CD4-positive, alpha-beta T cell (primary cell): ENCODE data around the gene KCNA1. TPM values are rescaled to one million over a fixed set of nuclear protein-coding genes. Genes with fewer than 3 reads are reported as not detected.

ENCODE experiments used
- ATAC-seq: fragments of 200-7000 bp; cut with Tn5 transposase; one replicate; pipeline ENCODE4 v1.10.0; 2022; ENCODE audit warnings: mild to moderate bottlenecking; ENCODE audit not compliant: poor library complexity
- CTCF ChIA-PET: fragments of 350-600 bp; sonication (Branson Sonifier 250); formaldehyde crosslinking; loops from one replicate; lab custom pipeline; 2021; ENCODE audit warnings: antibody characterized with exemption, inconsistent platforms; lab: Charles Lee
- POLR2A ChIA-PET: fragments of 350-600 bp; sonication (Branson Sonifier 250); formaldehyde crosslinking; loops from one replicate; lab custom pipeline; 2021; ENCODE audit warnings: antibody characterized with exemption, inconsistent platforms; lab: Charles Lee
- DNase-seq, 14 experiments: peaks; one replicate each; pipeline ENCODE4 v3.0.0-alpha.2; 2013 to 2020; ENCODE audit warnings: mixed read lengths in 2 of 14
- H3K27ac ChIP-seq, 2 donors: one replicate each; pipeline versions ENCODE4 v1.5.1 to v1.7.0; 2013; ENCODE audit warnings: low read length in 2 of 2, low read depth in 1 of 2, mild to moderate bottlenecking in 1 of 2
- H3K27me3 ChIP-seq, 2 experiments: 1 replicate in 1 of 2; 2 replicates in 1 of 2; pipeline versions ENCODE4 v1.6.1 to v1.7.0; 2013; ENCODE audit warnings: low read length in 2 of 2, control low read depth in 1 of 2, mild to moderate bottlenecking in 1 of 2, moderate library complexity in 1 of 2; ENCODE audit not compliant: insufficient read depth in 2 of 2, control insufficient read depth in 1 of 2
- H3K36me3 ChIP-seq: one replicate; pipeline ENCODE4 v1.6.1; 2013; ENCODE audit warnings: low read length, control low read depth; ENCODE audit not compliant: insufficient read depth
- H3K4me1 ChIP-seq: one replicate; pipeline ENCODE4 v1.6.1; 2013; ENCODE audit warnings: low read length, control low read depth; ENCODE audit not compliant: insufficient read depth
- H3K4me3 ChIP-seq: one replicate; pipeline ENCODE4 v1.5.1; 2013; ENCODE audit warnings: mild to moderate bottlenecking, low read length, moderate library complexity
- H3K9me3 ChIP-seq, 2 experiments: 1 replicate in 1 of 2; 2 replicates in 1 of 2; pipeline versions ENCODE4 v1.6.1 to v1.7.0; 2013; ENCODE audit warnings: low read length in 2 of 2, mild to moderate bottlenecking in 2 of 2, control low read depth in 1 of 2, moderate library complexity in 1 of 2; ENCODE audit not compliant: control insufficient read depth in 1 of 2, insufficient read depth in 1 of 2
- H3K27ac Mint-ChIP-seq: one replicate; pipeline ENCODE4 v1.8.0; 2020; ENCODE audit warnings: mixed read lengths
- H3K27me3 Mint-ChIP-seq: one replicate; pipeline ENCODE4 v1.8.0; 2021; ENCODE audit warnings: mixed read lengths
- H3K36me3 Mint-ChIP-seq: one replicate; pipeline ENCODE4 v1.8.0; 2021; ENCODE audit warnings: low read depth, mixed read lengths
- H3K4me1 Mint-ChIP-seq: one replicate; pipeline ENCODE4 v1.8.0; 2021; ENCODE audit warnings: low read depth, mixed read lengths
- H3K4me3 Mint-ChIP-seq: one replicate; pipeline ENCODE4 v1.8.0; 2020; ENCODE audit warnings: mild to moderate bottlenecking, mixed read lengths
- H3K9me3 Mint-ChIP-seq: one replicate; pipeline ENCODE4 v1.8.0; 2020; ENCODE audit warnings: mixed read lengths
- intact Hi-C, 2 experiments: fragments of 100-400 bp; cut with DNase I in 1 of 2; cut with micrococcal nuclease in 1 of 2; formaldehyde crosslinking; loops; one replicate each; pipeline versions ENCODE4 v1.15.1 to v1.9.0; 2023 to 2025; cut with DNase I, micrococcal nuclease
- total RNA-seq, 174 experiments: library from RNA in 2 of 174; stranded (reverse) in 2 of 174; gene quantifications; one replicate each; pipeline ENCODE4 v1.2.3 and lab custom pipeline; 2021 to 2026
- TF ChIP-seq, protein P1 (sequence below): fragments of 200-600 bp; IDR thresholded peaks from one replicate; pipeline ENCODE4 v1.8.0; 2022; ENCODE audit warnings: antibody characterized with exemption, mild to moderate bottlenecking

The KCNA1 gene
- total RNA-seq, 2 experiments from 2014 or later: not detected

DNA sequence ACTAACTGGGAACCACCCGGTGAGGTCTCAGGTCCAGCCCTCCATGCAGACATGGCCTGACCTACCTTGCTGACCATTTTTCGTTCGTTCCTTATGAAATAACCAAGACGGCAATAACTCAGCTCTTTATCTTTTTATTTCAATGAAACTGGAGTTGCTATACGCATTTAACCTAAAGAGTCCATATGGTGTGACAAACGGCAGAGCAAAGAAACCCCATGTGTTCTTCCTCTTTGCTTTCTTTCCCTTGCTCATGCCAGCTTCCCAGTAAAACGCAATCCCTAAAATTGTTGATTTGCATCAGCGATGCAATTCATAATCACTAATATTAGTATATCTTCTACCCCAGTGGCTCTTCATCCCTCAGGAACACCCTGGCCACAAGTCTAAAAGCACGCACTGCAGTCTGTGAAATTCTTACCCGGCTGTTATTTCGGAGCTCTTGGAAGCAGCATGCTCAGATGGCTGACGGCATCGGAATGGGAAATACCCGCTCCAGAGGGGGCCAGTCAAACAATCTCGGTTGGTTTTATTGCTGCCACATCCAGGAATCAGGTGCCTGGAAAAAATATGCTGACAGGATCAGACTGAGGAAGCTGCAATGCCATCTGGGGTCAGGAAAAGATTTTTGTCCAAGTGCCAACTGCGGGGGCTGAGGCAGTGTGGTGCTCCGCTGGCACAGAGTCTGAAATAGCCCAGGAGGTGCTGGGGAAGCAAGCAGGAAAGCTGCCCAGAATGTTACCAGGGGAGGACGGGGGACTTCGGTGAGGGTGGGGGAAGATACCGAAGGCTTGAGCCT is 28.2 kb upstream of the KCNA1 start:
- H3K9me3 Mint-ChIP-seq: peaks cover 6% of the 10 kb centered on the region
- Histone ChIP-seq H3K27me3 (peaks cover 6 to 18% of the 10 kb centered on the region in 2 experiments), H3K4me1 (no peaks in the 10 kb centered on the region), H3K36me3 (no peaks in the 10 kb centered on the region), H3K27ac (no peak overlapping the region), H3K4me3 (no peak overlapping the region), H3K9me3 (peaks cover 0 to 7% of the 10 kb centered on the region in 2 experiments)
- no peaks in the 10 kb centered on the region for H3K4me1 Mint-ChIP-seq
- H3K4me3 Mint-ChIP-seq: no peak overlapping the region
- no peak overlapping the region for H3K27ac Mint-ChIP-seq
- ATAC-seq (no peak), DNase-seq (no peak)
- TF ChIP-seq, protein P1, sequence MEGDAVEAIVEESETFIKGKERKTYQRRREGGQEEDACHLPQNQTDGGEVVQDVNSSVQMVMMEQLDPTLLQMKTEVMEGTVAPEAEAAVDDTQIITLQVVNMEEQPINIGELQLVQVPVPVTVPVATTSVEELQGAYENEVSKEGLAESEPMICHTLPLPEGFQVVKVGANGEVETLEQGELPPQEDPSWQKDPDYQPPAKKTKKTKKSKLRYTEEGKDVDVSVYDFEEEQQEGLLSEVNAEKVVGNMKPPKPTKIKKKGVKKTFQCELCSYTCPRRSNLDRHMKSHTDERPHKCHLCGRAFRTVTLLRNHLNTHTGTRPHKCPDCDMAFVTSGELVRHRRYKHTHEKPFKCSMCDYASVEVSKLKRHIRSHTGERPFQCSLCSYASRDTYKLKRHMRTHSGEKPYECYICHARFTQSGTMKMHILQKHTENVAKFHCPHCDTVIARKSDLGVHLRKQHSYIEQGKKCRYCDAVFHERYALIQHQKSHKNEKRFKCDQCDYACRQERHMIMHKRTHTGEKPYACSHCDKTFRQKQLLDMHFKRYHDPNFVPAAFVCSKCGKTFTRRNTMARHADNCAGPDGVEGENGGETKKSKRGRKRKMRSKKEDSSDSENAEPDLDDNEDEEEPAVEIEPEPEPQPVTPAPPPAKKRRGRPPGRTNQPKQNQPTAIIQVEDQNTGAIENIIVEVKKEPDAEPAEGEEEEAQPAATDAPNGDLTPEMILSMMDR: no peak
- intact Hi-C loops: no loop called here
- peaks cover 63% of the 10 kb centered on the region for H3K27me3 Mint-ChIP-seq
- CTCF ChIA-PET: no interaction called here
- POLR2A ChIA-PET: no interaction called here
- no peaks in the 10 kb centered on the region for H3K36me3 Mint-ChIP-seq

- H3K36me3 ChIP-seq: no peaks in the 10 kb centered on the region
- Mint-ChIP-seq H3K27me3 (peaks cover 43% of the 10 kb centered on the region), H3K4me3 (no peak overlapping the region), H3K9me3 (no peaks in the 10 kb centered on the region), H3K27ac (no peak overlapping the region), H3K4me1 (no peaks in the 10 kb centered on the region), H3K36me3 (no peaks in the 10 kb centered on the region)
- CTCF ChIA-PET: no interaction called here
- DNase-seq (no peak), ATAC-seq (no peak)
- H3K27ac ChIP-seq: no peak overlapping the region
- TF ChIP-seq, protein P1: no peak
- no peak overlapping the region for H3K4me3 ChIP-seq
- no peaks in the 10 kb centered on the region for H3K9me3 ChIP-seq
- POLR2A ChIA-PET: no interaction called here
- no peaks in the 10 kb centered on the region for H3K4me1 ChIP-seq
- peaks cover 0 to 9% of the 10 kb centered on the region in 2 experiments for H3K27me3 ChIP-seq
- intact Hi-C loops: no loop called here
Observed at GRCh38 chr12:4891866-4892265, 17.8 kb upstream of the KCNA1 start.

- H3K9me3 Mint-ChIP-seq: no peaks in the 10 kb centered on the region
- DNase-seq (no peak), ATAC-seq (no peak)
- H3K27ac Mint-ChIP-seq: no peak overlapping the region
- Histone ChIP-seq H3K4me3 (no peak overlapping the region), H3K4me1 (no peaks in the 10 kb centered on the region), H3K36me3 (no peaks in the 10 kb centered on the region), H3K27ac (no peak overlapping the region), H3K27me3 (peaks cover 0 to 11% of the 10 kb centered on the region in 2 experiments), H3K9me3 (no peaks in the 10 kb centered on the region)
- CTCF ChIA-PET: no interaction called here
- H3K4me1 Mint-ChIP-seq: no peaks in the 10 kb centered on the region
- TF ChIP-seq, protein P1: no peak
- POLR2A ChIA-PET: no interaction called here
- peaks cover 39% of the 10 kb centered on the region for H3K27me3 Mint-ChIP-seq
- H3K4me3 Mint-ChIP-seq: no peak overlapping the region
- no peaks in the 10 kb centered on the region for H3K36me3 Mint-ChIP-seq
- intact Hi-C loops: no loop called here
Observed at GRCh38 chr12:4892418-4892817, 17.3 kb upstream of the KCNA1 start.
